Prostate gland (tissue), 2 donors: ENCODE results near the gene MED1.
"Not testable (repeated sequence)": the region's sequence is repeated elsewhere in the genome, so short reads cannot be mapped to it uniquely, and the experiment has no call there.

ENCODE experiments used
- CTCF ChIP-seq, 4 experiments: fragments of 200-600 bp in 2 of 4; fragments of 450-650 bp in 2 of 4; sonication (generic) in 2 of 4; IDR thresholded peaks; 1 replicate in 3 of 4; 2 replicates in 1 of 4; pipeline ENCODE4 v1.5.1; 2016 to 2019; ENCODE audit warnings: antibody characterized with exemption in 4 of 4, mild to moderate bottlenecking in 2 of 4, moderate library complexity in 2 of 4
- POLR2A ChIP-seq: fragments of 450-650 bp; IDR thresholded peaks from one replicate; pipeline ENCODE4 v1.6.1; 2016; ENCODE audit warnings: antibody characterized with exemption, mild to moderate bottlenecking

- not testable (repeated sequence) for TF ChIP-seq CTCF (IDR thresholded peaks at IDR 0.05); POLR2A
These were observed 17.5 kb upstream of the MED1 start for GRCh38 chr17:39468610-39469009.
